Kidney (tissue), 14 donors: ENCODE results near the gene RASAL1. TPM values are rescaled to one million over a fixed set of nuclear protein-coding genes. Genes with fewer than 3 reads are reported as not detected.

ENCODE experiments used
- DNase-seq, 5 donors: peaks; one replicate each; pipeline ENCODE4 v3.0.0-alpha.2; 2013 to 2020
- FAIRE-seq: peaks from 2 replicates; lab custom pipeline; 2012; peaks lifted over from hg19 to GRCh38; lab: Jason Lieb, UNC
- H3K27ac ChIP-seq, 2 donors: one replicate each; pipeline ENCODE4 v1.7.0; 2013; ENCODE audit warnings: low read depth in 2 of 2, low read length in 2 of 2, inconsistent platforms in 1 of 2
- H3K27me3 ChIP-seq: one replicate; pipeline ENCODE4 v1.7.1; 2013; ENCODE audit warnings: low read length, inconsistent platforms; ENCODE audit not compliant: control insufficient read depth, insufficient read depth
- H3K36me3 ChIP-seq, 3 donors: one replicate each; pipeline versions ENCODE4 v1.7.0 to v1.7.1; 2013; ENCODE audit warnings: low read length in 3 of 3, control low read depth in 1 of 3, inconsistent platforms in 1 of 3; ENCODE audit not compliant: insufficient read depth in 3 of 3, control insufficient read depth in 2 of 3
- H3K4me1 ChIP-seq, 3 donors: one replicate each; pipeline versions ENCODE4 v1.7.0 to v1.7.1; 2013; ENCODE audit warnings: low read length in 3 of 3, inconsistent platforms in 1 of 3, low read depth in 1 of 3; ENCODE audit not compliant: control insufficient read depth in 2 of 3, insufficient read depth in 2 of 3
- H3K4me3 ChIP-seq, 3 donors: one replicate each; pipeline versions ENCODE4 v1.7.0 to v1.8.1; 2013; ENCODE audit warnings: low read length in 3 of 3, control low read depth in 1 of 3, inconsistent platforms in 1 of 3
- H3K9ac ChIP-seq, 3 donors: one replicate each; pipeline versions ENCODE4 v1.7.0 to v1.7.1; 2013; ENCODE audit warnings: low read length in 3 of 3, control low read depth in 1 of 3, inconsistent platforms in 1 of 3
- H3K9me3 ChIP-seq, 3 donors: one replicate each; pipeline versions ENCODE4 v1.7.0 to v1.7.1; 2013; ENCODE audit warnings: low read length in 3 of 3, control low read depth in 1 of 3, inconsistent platforms in 1 of 3; ENCODE audit not compliant: control insufficient read depth in 2 of 3, insufficient read depth in 1 of 3
- intact Hi-C: fragments of 100-400 bp; cut with DNase I; formaldehyde crosslinking; loops from one replicate; pipeline ENCODE4 v1.11.1; 2022
- polyA plus RNA-seq: library from polyadenylated mRNA; stranded (reverse); fragments of 350-450 nt; fragmentation: Illumina TruSeq; extraction: RNeasy Lipid Tissue Mini Kit (QIAGEN cat#74804); gene quantifications from one replicate; pipeline ENCODE4 v1.2.3, GENCODE V29; 2014; ENCODE audit warnings: low read depth, low replicate concordance; ENCODE audit not compliant: insufficient read depth
- total RNA-seq: library from RNA; stranded (reverse); fragmentation: NEBNext Ultra II Directional; extraction: Animal tissue kit (Norgen Biotek cat#: 25700); gene quantifications from one replicate; pipeline ENCODE4 v1.2.1, GENCODE V29; 2021
- TF ChIP-seq, protein P1 (sequence below): IDR thresholded peaks from 3 replicates; pipeline ENCODE4 v1.5.1; 2012; ENCODE audit warnings: mild to moderate bottlenecking, moderate library complexity, borderline replicate concordance; ENCODE audit not compliant: insufficient read depth; ENCODE audit errors: extremely low read depth
- donor health status: control.
- donor health status: control.
- donor health status: control.
- donor health status: control.
- donor health status: control.
- donor health status: DM: yes; HTN: yes; CAD: no.
- donor health status: Normal renal cell carcinoma (clear cell type).

RASAL1 gene
- total and polyA plus RNA-seq, 2 donors from 2014 or later: 23.5 to 58.3 TPM

DNA sequence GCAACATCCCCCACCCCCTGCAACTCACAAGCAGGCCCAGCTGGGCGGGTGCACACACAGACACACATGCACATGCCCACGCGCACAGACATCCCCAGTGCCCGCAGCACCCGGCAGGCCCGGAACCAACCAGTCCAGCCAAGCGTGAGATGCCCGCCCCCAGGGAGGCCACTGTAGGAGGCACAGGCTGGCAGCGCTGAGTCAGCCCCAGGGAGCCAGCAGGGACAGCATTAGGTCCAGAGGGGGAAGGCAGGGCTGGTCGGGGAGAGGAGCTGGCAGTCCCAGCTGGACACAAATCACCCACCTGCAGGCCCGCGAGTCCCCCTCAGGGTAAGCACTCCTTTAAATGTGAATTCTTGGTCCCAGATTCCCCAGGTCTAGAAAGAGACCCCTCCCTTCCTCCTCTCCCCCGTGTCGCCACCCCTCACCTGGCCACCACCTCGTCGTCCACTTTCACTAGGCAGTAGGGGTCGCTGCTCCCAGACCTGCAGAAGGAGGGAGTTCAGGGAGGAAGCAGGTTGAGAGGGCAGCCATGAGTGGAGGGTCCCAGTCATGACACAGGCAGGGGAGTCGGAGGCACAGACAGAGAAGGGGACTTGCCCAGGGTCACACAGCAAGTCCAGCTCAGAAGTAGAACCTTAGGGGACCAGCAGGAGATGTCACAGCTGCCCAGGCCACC is 5.0 kb downstream of the RASAL1 start:
- TF ChIP-seq, protein P1, sequence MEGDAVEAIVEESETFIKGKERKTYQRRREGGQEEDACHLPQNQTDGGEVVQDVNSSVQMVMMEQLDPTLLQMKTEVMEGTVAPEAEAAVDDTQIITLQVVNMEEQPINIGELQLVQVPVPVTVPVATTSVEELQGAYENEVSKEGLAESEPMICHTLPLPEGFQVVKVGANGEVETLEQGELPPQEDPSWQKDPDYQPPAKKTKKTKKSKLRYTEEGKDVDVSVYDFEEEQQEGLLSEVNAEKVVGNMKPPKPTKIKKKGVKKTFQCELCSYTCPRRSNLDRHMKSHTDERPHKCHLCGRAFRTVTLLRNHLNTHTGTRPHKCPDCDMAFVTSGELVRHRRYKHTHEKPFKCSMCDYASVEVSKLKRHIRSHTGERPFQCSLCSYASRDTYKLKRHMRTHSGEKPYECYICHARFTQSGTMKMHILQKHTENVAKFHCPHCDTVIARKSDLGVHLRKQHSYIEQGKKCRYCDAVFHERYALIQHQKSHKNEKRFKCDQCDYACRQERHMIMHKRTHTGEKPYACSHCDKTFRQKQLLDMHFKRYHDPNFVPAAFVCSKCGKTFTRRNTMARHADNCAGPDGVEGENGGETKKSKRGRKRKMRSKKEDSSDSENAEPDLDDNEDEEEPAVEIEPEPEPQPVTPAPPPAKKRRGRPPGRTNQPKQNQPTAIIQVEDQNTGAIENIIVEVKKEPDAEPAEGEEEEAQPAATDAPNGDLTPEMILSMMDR: peak; percentile 24
- intact Hi-C loops: no loop called here
- Histone ChIP-seq H3K9me3 (no peaks in the 10 kb centered on the region), H3K4me3 (no peak overlapping the region), H3K36me3 (peaks cover 0 to 2% (median 0%) of the 10 kb centered on the region in 3 donors), H3K27ac (peak overlapping the region in 1 of 2 donors; percentile 51), H3K9ac (peak overlapping the region in 1 of 3 donors; percentile 19), H3K4me1 (peaks cover 0 to 5% (median 0%) of the 10 kb centered on the region in 3 donors), H3K27me3 (no peaks in the 10 kb centered on the region)
- FAIRE-seq: no peak
- DNase-seq: peak in 4 of 5 donors; percentile 35 to 95 (median 63)

DNA sequence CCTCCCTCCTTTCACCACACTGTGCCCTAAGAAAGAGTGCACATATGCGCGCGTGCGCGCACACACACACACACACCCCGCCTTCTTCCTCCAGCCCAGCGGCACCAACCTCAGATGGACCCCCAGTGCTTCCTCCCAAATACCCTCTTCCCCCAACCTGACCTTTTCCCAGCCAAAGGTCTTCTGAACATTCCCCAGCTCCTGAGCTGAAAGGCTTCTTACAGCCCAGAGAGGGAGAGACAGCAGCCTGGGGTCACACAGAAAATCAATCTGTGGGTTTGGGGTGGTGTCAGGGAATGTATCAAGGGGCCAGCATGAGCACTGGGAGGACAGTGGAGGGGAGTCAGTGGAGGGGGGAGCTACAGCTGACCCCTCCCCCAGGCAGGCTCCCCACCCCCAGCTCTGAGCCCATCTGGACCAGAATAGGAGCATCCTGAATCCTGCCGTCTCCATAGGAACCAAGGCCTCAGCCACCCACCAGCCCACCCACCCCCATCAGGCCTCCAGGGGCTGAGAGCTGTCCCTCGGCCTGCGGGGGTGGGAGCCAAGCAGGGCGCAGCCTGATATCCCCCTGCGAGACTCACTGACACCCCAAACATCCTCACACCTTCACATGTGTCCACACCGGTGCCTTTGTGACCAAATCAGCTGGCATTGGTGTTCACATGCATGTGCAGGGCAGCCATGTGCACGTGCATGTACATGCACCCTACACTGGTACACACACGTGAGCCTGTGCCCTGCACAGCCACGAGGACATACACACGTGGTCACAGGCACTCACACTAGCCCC is 5.7 kb downstream of the RASAL1 start:
- intact Hi-C loops: no loop called here
- Histone ChIP-seq H3K4me3 (no peak overlapping the region), H3K27me3 (no peaks in the 10 kb centered on the region), H3K4me1 (peaks cover 0 to 2% (median 0%) of the 10 kb centered on the region in 3 donors), H3K36me3 (peaks cover 0 to 2% (median 0%) of the 10 kb centered on the region in 3 donors), H3K9ac (no peak overlapping the region), H3K9me3 (no peaks in the 10 kb centered on the region), H3K27ac (no peak overlapping the region)
- FAIRE-seq: no peak
- TF ChIP-seq, protein P1: no peak
- no peak for DNase-seq

DNA sequence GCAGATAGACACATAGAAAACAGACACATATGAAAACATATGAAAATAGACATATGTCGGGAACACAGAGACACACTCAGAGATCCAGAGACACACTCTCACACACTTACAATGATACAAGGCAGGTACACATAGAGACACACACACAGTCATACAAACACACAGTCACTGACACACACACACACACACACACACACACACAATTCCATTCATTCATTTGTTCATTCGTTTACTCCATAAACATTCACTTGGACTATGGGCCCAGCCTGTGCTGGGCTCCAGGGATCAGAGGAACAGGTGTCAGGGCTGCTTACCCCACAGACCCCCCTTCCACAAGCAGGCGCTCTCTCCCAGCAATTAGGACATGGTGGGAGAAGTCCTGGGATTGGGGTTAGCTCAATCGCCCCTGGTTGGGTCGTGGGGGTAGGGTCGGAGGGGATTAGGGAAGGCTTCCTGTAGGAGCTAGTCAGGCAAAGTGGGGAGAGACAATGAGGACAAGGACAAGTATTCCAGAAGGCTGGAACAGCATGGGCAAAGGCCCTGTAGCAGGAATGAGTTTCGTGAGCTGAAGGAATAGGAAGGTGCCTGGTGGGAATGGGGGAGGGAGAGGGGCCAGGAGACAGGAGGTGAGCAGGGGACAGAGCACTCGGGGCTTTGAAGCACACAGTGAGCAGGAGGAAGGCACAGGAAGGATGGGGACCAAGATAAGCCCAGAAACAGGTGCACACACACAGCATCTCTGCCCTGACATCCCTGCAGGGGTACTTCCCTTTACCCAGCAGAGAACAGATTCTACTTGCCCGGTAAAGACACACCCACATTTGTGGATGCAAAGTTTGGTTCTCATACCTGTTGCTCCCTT is 6.5 kb downstream of the RASAL1 start:
- H3K9ac ChIP-seq: no peak overlapping the region
- no peak overlapping the region for H3K27ac ChIP-seq
- FAIRE-seq (no peak), DNase-seq (no peak)
- H3K36me3 ChIP-seq: peaks cover 0 to 2% (median 0%) of the 10 kb centered on the region in 3 donors
- H3K4me3 ChIP-seq: no peak overlapping the region
- no peaks in the 10 kb centered on the region for H3K27me3 ChIP-seq
- no peaks in the 10 kb centered on the region for H3K4me1 ChIP-seq
- intact Hi-C loops: no loop called here
- H3K9me3 ChIP-seq: no peaks in the 10 kb centered on the region
- TF ChIP-seq, protein P1: no peak
